ENCODE results near the gene CDHR5. TPM values are rescaled to one million over a fixed set of nuclear protein-coding genes. Genes with fewer than 3 reads are reported as not detected.

Gene CDHR5
- total and polyA plus RNA-seq, 5 donors from 2014 or later = not detected

DNA sequence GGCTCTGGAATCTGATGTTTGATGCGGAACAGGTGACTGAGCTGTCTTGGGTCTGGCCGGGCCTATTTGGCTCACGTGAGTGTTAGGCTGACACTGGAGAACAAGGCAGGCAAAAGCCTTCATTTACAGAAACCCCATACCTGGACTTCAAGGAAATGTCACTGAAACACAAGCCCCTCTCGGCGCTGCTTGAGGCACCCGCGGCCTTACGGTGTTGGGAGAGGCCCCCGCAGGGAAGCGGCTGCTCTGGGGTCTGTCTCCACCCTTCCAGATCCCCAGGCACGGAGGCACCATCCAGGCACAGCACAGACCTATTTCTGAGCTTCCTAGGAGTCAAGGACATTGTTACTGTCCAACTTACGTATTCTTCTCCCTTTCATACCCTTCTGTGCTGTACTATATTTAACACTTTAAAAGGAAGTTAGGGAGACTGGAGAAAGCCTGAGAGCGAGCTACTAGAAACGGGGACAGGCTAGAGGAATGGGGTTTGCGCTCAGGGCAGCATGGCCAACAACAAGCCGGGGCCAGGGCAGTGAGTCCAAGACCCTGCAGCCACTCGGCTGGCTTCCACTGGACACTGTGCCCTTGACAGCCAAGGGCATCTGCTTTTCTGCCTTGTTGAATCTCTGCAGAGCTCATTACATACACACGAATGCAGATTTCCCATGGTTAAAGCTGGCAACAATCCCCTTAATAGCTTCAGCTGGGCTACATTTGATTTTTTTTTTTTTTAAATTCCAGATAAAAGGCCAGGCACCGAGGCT is 36.1 kb upstream of the CDHR5 start:
- no peaks in the 10 kb centered on the region for H3K27me3 ChIP-seq (ENCODE audit: control insufficient read depth, insufficient read depth, low read length)
- H3K9me3 ChIP-seq (ENCODE audit: control insufficient read depth in 2 of 2, low read length in 2 of 2) = no peaks in the 10 kb centered on the region
- peaks cover 23% of the 10 kb centered on the region for H3K36me3 ChIP-seq (ENCODE audit: control insufficient read depth, insufficient read depth, low read length)
- H3K4me1 Mint-ChIP-seq = peaks cover 0 to 4% (median 0%) of the 10 kb centered on the region in 4 donors
- no peaks in the 10 kb centered on the region for H3K4me1 ChIP-seq (ENCODE audit: control insufficient read depth, insufficient read depth, low read length, poor library complexity, severe bottlenecking)
- no peak for DNase-seq
- H3K4me3 ChIP-seq (ENCODE audit: low read depth, low read length) = no peak overlapping the region
- no peaks in the 10 kb centered on the region for H3K9me3 Mint-ChIP-seq
- H3K27me3 Mint-ChIP-seq = no peaks in the 10 kb centered on the region
- no peak overlapping the region for H3K27ac ChIP-seq (ENCODE audit: insufficient read depth, low read length, poor library complexity, severe bottlenecking)
- ATAC-seq (ENCODE audit: low read depth in 2 of 2) = no peak
- H3K36me3 Mint-ChIP-seq = peaks cover 9% of the 10 kb centered on the region
- H3K27ac Mint-ChIP-seq = no peak overlapping the region
- no peak overlapping the region for H3K4me3 Mint-ChIP-seq

DNA sequence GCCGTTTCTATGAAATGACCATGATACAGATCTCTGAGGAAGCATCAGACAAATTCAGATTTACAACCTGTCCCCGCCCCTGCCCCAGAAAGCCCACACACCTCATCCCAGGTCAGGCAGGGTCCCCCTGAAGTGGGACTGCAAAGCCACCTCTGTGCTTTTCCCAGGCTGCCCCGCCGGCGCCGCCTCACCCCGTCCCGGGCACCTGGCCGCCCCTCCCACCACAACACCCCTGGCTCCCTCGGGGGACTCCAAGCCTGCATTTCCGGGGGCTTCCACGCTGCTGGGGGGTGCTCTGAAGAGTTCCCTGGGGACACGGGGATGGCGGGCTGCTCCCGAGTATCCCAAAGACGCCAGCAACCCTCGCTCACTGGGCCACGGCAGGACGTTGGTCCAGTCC is 35.5 kb upstream of the CDHR5 start:
- H3K9me3 Mint-ChIP-seq = no peaks in the 10 kb centered on the region
- H3K27ac Mint-ChIP-seq = no peak overlapping the region
- H3K36me3 ChIP-seq (ENCODE audit: control insufficient read depth, insufficient read depth, low read length) = peaks cover 19% of the 10 kb centered on the region
- H3K27me3 ChIP-seq (ENCODE audit: control insufficient read depth, insufficient read depth, low read length) = no peaks in the 10 kb centered on the region
- H3K36me3 Mint-ChIP-seq = peaks cover 4% of the 10 kb centered on the region
- no peak overlapping the region for H3K27ac ChIP-seq (ENCODE audit: insufficient read depth, low read length, poor library complexity, severe bottlenecking)
- ATAC-seq (ENCODE audit: low read depth in 2 of 2) (no peak), DNase-seq (no peak)
- no peak overlapping the region for H3K4me3 Mint-ChIP-seq
- H3K9me3 ChIP-seq (ENCODE audit: control insufficient read depth in 2 of 2, low read length in 2 of 2) = no peaks in the 10 kb centered on the region
- no peaks in the 10 kb centered on the region for H3K27me3 Mint-ChIP-seq
- H3K4me1 ChIP-seq (ENCODE audit: control insufficient read depth, insufficient read depth, low read length, poor library complexity, severe bottlenecking) = no peaks in the 10 kb centered on the region
- peaks cover 0 to 4% (median 0%) of the 10 kb centered on the region in 4 donors for H3K4me1 Mint-ChIP-seq
- no peak overlapping the region for H3K4me3 ChIP-seq (ENCODE audit: low read depth, low read length)

DNA sequence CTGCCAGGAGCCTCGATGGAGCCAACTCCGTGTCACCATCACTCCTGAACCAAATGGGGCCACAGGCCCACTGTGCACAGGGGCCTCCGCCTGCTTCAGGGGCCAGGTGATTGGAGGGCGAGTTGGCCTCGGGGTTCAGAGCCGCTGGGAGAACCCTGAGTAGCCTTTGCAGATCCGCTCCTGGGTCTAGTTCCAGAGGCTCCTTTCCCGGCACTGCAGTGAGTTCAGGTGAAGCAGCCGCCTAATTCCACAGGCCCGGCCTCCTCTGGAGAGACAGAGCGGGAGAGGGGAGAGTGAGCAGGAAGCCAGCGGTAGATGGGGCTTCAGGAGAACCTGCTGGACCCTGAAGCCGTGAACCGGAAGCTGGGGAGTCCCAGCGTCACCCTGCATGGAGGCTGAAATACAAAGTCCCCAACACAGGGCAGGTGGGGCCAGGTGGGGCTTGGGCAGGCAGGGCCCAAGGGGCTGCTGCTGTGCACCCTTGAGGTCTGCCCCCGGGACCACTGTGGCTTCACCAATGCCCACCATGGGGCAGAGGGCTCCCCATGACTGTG is 34.9 kb upstream of the CDHR5 start:
- DNase-seq (no peak), ATAC-seq (ENCODE audit: low read depth in 2 of 2) (no peak)
- Mint-ChIP-seq H3K27ac (no peak overlapping the region), H3K4me3 (no peak overlapping the region), H3K4me1 (peaks cover 0 to 4% (median 0%) of the 10 kb centered on the region in 4 donors), H3K27me3 (no peaks in the 10 kb centered on the region), H3K9me3 (no peaks in the 10 kb centered on the region), H3K36me3 (peaks cover 3% of the 10 kb centered on the region)
- H3K36me3 ChIP-seq (ENCODE audit: control insufficient read depth, insufficient read depth, low read length) = peaks cover 19% of the 10 kb centered on the region
- H3K4me3 ChIP-seq (ENCODE audit: low read depth, low read length) = no peak overlapping the region
- H3K9me3 ChIP-seq (ENCODE audit: control insufficient read depth in 2 of 2, low read length in 2 of 2) = no peaks in the 10 kb centered on the region
- H3K27ac ChIP-seq (ENCODE audit: insufficient read depth, low read length, poor library complexity, severe bottlenecking) = no peak overlapping the region
- H3K27me3 ChIP-seq (ENCODE audit: control insufficient read depth, insufficient read depth, low read length) = no peaks in the 10 kb centered on the region
- no peaks in the 10 kb centered on the region for H3K4me1 ChIP-seq (ENCODE audit: control insufficient read depth, insufficient read depth, low read length, poor library complexity, severe bottlenecking)

DNA sequence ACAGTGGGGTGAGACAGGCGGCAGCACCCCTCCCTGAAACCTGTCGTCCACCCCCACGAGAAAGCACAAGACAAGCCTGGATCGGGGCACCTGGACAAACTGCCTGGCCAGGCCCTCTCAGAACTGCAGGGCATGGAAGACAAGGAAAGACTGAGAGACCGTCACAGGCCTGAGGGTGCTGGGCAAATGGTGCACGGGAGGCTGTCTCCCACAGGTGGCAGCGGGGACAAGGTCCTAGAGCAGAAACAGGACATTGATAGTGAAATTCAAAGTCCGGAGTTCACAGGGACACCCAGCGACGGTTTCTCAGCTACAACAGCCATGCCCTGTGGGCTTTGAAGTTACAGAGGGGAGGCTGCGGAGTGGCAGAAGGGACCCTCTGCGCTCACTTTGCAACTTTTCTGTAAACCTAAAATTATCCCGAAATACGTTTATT is 33.0 kb upstream of the CDHR5 start:
- H3K4me1 ChIP-seq (ENCODE audit: control insufficient read depth, insufficient read depth, low read length, poor library complexity, severe bottlenecking) = no peaks in the 10 kb centered on the region
- no peak overlapping the region for H3K4me3 Mint-ChIP-seq
- peaks cover 6% of the 10 kb centered on the region for H3K36me3 Mint-ChIP-seq

DNA sequence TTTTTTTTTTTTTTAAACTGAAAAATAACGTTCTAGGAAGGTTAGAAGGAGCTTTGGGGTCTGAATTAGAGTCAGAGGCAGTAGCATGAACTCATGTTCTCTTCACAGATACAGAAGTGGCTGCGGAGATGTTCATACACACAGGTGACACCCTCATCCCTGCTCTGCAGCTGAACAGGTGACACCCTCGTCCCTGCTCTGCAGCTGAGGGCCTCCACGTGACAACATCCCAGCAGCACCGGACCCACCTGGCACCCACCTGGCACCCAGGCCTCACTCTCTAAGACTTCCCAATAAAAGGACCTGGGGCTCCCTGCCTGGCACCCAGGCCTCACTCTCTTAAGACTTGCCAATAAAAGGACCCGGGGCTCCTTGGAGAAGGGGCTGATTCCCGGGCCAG is 32.1 kb upstream of the CDHR5 start:
- ATAC-seq (ENCODE audit: low read depth in 2 of 2) = no peak
- Histone ChIP-seq H3K4me3 (ENCODE audit: low read depth, low read length) (no peak overlapping the region), H3K27me3 (ENCODE audit: control insufficient read depth, insufficient read depth, low read length) (no peaks in the 10 kb centered on the region), H3K9me3 (ENCODE audit: control insufficient read depth in 2 of 2, low read length in 2 of 2) (no peaks in the 10 kb centered on the region), H3K36me3 (ENCODE audit: control insufficient read depth, insufficient read depth, low read length) (peaks cover 19% of the 10 kb centered on the region), H3K4me1 (ENCODE audit: control insufficient read depth, insufficient read depth, low read length, poor library complexity, severe bottlenecking) (no peaks in the 10 kb centered on the region), H3K27ac (ENCODE audit: insufficient read depth, low read length, poor library complexity, severe bottlenecking) (no peak overlapping the region)
- H3K4me3 Mint-ChIP-seq = no peak overlapping the region
- H3K27ac Mint-ChIP-seq = no peak overlapping the region
- no peak for DNase-seq
- no peaks in the 10 kb centered on the region for H3K9me3 Mint-ChIP-seq
- no peaks in the 10 kb centered on the region for H3K27me3 Mint-ChIP-seq
- H3K36me3 Mint-ChIP-seq = peaks cover 12% of the 10 kb centered on the region
- H3K4me1 Mint-ChIP-seq = no peaks in the 10 kb centered on the region

More for the DNA sequence above, 33.0 kb upstream of the CDHR5 start:
- H3K36me3 ChIP-seq (ENCODE audit: control insufficient read depth, insufficient read depth, low read length) = peaks cover 18% of the 10 kb centered on the region
- H3K27me3 ChIP-seq (ENCODE audit: control insufficient read depth, insufficient read depth, low read length) = no peaks in the 10 kb centered on the region
- no peak overlapping the region for H3K27ac ChIP-seq (ENCODE audit: insufficient read depth, low read length, poor library complexity, severe bottlenecking)
- ATAC-seq (ENCODE audit: low read depth in 2 of 2) = no peak
- no peaks in the 10 kb centered on the region for H3K9me3 ChIP-seq (ENCODE audit: control insufficient read depth in 2 of 2, low read length in 2 of 2)
- no peak overlapping the region for H3K4me3 ChIP-seq (ENCODE audit: low read depth, low read length)
- Mint-ChIP-seq H3K4me1 (peaks cover 0 to 2% (median 0%) of the 10 kb centered on the region in 4 donors), H3K9me3 (no peaks in the 10 kb centered on the region), H3K27me3 (no peaks in the 10 kb centered on the region), H3K27ac (no peak overlapping the region)
- no peak for DNase-seq

DNA sequence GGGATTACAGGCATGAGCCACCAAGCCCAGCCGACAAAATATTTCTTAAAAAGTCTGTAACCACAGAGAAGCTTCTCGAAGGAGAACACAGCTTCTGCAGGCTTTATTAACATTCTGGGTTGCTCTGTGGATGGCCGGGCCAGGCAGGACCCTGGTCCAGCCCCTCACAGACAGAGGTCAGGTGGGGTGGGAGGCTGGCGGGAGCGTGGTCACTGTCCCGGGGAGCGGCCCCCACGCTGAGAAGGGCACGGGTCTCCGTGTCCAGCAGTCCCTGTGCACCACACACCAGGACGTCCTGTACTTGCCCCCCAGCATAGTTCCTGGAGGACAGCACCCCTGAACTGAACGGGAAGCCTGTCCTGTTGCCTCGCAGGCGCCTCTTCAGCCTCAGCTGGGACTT is 31.7 kb upstream of the CDHR5 start:
- ATAC-seq (ENCODE audit: low read depth in 2 of 2) = no peak
- H3K36me3 Mint-ChIP-seq = peaks cover 12% of the 10 kb centered on the region
- no peaks in the 10 kb centered on the region for H3K4me1 Mint-ChIP-seq
- Histone ChIP-seq H3K4me3 (ENCODE audit: low read depth, low read length) (no peak overlapping the region), H3K27me3 (ENCODE audit: control insufficient read depth, insufficient read depth, low read length) (no peaks in the 10 kb centered on the region), H3K27ac (ENCODE audit: insufficient read depth, low read length, poor library complexity, severe bottlenecking) (no peak overlapping the region), H3K4me1 (ENCODE audit: control insufficient read depth, insufficient read depth, low read length, poor library complexity, severe bottlenecking) (no peaks in the 10 kb centered on the region), H3K36me3 (ENCODE audit: control insufficient read depth, insufficient read depth, low read length) (peaks cover 21% of the 10 kb centered on the region), H3K9me3 (ENCODE audit: control insufficient read depth in 2 of 2, low read length in 2 of 2) (no peaks in the 10 kb centered on the region)
- no peaks in the 10 kb centered on the region for H3K27me3 Mint-ChIP-seq
- no peak overlapping the region for H3K27ac Mint-ChIP-seq
- DNase-seq = no peak
- no peak overlapping the region for H3K4me3 Mint-ChIP-seq
- H3K9me3 Mint-ChIP-seq = no peaks in the 10 kb centered on the region

DNA sequence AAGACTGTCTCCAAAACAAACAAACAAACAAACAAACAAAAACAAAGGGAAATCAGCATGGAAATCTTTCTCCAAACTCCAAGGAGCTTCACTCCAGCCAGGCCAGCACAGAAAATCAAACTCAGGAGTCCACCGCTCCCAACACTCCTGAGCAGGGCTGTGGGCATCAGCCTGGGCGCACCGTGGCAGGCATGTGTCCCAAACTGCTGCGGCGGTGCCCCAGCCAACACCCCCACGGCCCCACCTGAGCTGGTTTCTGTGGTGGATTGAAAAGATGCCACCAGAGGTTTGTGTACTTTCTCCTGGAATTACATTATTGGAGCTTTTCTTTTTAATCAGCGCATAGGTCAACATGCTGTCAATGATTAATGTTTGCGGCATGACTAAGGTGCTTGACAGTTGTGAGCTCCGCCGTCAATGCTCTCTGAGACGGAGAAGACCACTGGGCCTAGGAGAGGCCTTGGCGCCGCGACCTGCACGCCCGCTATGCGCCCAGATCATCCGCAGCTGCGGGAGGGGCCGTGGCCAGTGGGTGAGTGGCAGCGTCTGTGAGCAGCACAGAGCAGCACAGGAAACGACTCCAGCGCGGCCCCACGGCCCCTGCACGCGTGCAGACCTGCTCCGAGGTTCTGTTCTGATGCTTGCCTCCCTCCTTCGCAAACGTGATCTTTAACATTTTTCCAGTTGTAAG is 30.4 kb upstream of the CDHR5 start:
- H3K27ac Mint-ChIP-seq = no peak overlapping the region
- H3K9me3 Mint-ChIP-seq = no peaks in the 10 kb centered on the region
- ATAC-seq (ENCODE audit: low read depth in 2 of 2) = no peak
- no peak overlapping the region for H3K27ac ChIP-seq (ENCODE audit: insufficient read depth, low read length, poor library complexity, severe bottlenecking)
- H3K36me3 ChIP-seq (ENCODE audit: control insufficient read depth, insufficient read depth, low read length) = peaks cover 21% of the 10 kb centered on the region
- DNase-seq = no peak
- H3K9me3 ChIP-seq (ENCODE audit: control insufficient read depth in 2 of 2, low read length in 2 of 2) = no peaks in the 10 kb centered on the region
- no peak overlapping the region for H3K4me3 ChIP-seq (ENCODE audit: low read depth, low read length)
- no peaks in the 10 kb centered on the region for H3K27me3 Mint-ChIP-seq
- H3K27me3 ChIP-seq (ENCODE audit: control insufficient read depth, insufficient read depth, low read length) = no peaks in the 10 kb centered on the region
- H3K36me3 Mint-ChIP-seq = peaks cover 12% of the 10 kb centered on the region
- H3K4me1 ChIP-seq (ENCODE audit: control insufficient read depth, insufficient read depth, low read length, poor library complexity, severe bottlenecking) = no peaks in the 10 kb centered on the region
- no peaks in the 10 kb centered on the region for H3K4me1 Mint-ChIP-seq
- no peak overlapping the region for H3K4me3 Mint-ChIP-seq

All from CD4-positive, CD25-positive, alpha-beta regulatory T cell (primary cell).